ENCODE data around the gene SPSB1. TPM values are rescaled to one million over a fixed set of nuclear protein-coding genes. Genes with fewer than 3 reads are reported as not detected.

SPSB1 gene
- total RNA-seq, 4 donors from 2014 or later: 33.5 to 111 (median 76.3) TPM

DNA sequence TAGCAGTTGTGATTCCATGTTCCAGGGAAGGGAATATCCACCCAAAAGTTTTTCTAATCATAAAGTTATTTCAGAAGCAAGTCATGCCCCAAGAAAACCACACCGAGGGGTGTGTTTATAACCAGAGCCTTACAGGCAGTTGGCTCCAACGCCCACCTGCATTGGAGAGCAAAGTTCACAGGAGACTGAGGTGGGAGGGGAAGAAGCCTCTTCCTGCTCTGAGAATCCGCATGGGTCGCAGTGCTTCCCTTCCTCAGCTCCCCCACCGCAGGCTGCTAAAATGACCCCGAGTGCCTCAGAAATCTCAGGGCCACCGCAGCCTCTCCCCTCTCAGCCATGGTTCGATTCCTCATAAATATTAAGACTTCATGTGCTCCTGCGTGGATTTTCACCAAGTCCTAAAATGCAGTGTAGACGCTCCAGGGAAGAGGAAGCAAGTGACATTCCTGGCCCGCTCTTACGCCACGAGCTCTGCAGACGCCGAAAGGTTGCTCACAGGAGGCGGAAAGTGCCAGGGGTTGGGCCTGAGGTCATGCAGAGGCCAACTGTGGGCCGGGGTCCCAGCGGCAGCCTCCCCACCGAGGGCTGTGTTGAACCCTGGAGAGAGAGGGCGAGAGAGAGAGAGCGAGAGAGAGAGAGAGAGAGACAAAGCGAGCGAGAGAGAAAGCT is 13.4 kb upstream of the SPSB1 start:
- DNase-seq (ENCODE audit: low spot score): no peak
- no peak for ATAC-seq (ENCODE audit: low FRiP score)
- TF ChIP-seq, protein P1, sequence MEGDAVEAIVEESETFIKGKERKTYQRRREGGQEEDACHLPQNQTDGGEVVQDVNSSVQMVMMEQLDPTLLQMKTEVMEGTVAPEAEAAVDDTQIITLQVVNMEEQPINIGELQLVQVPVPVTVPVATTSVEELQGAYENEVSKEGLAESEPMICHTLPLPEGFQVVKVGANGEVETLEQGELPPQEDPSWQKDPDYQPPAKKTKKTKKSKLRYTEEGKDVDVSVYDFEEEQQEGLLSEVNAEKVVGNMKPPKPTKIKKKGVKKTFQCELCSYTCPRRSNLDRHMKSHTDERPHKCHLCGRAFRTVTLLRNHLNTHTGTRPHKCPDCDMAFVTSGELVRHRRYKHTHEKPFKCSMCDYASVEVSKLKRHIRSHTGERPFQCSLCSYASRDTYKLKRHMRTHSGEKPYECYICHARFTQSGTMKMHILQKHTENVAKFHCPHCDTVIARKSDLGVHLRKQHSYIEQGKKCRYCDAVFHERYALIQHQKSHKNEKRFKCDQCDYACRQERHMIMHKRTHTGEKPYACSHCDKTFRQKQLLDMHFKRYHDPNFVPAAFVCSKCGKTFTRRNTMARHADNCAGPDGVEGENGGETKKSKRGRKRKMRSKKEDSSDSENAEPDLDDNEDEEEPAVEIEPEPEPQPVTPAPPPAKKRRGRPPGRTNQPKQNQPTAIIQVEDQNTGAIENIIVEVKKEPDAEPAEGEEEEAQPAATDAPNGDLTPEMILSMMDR (IDR thresholded peaks at IDR 0.05): no peak

DNA sequence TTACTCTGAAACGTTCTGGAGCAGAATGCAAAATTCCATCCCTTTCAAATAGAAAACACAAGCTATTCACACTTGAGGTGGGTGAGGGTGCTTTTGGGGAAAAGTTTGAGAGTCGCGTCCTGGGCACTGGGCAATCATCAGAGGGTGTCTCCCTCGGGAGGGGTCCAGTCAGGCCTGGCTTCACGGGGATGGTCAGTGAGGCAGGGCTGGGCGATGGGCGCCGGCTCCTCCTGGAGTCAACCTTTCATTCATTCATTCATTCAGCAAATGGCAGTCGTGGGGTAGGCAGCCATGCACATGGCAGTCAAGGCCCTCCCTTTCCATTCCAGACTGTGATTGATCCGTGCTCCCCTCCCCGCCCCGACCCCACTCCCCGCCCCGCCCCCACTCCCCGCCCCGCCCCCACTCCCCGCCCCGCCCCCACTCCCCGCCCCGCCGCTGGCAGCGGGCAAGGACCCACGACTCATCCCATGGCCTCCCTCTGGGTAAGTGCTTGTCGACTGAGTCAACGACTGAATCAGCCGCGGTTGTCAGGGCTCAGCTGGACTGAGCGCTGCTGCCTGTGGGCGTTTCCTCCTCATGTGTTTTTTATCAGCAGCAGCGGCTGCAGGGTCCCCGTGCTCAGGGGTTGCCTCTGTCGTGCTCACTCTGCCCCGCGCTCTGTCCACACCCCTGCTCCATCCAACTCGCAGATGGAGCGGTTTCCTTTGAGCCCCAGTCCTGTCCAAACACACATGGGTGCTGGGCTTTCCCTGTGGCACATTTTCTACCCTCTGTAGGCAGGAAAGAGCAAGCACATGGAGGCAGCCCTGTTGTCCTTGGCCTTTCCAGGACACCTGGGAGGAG is 12.5 kb upstream of the SPSB1 start:
- TF ChIP-seq, protein P1 (IDR thresholded peaks at IDR 0.05): no peak
- ATAC-seq (ENCODE audit: low FRiP score): peak; percentile 93
- no peak for DNase-seq (ENCODE audit: low spot score)

DNA sequence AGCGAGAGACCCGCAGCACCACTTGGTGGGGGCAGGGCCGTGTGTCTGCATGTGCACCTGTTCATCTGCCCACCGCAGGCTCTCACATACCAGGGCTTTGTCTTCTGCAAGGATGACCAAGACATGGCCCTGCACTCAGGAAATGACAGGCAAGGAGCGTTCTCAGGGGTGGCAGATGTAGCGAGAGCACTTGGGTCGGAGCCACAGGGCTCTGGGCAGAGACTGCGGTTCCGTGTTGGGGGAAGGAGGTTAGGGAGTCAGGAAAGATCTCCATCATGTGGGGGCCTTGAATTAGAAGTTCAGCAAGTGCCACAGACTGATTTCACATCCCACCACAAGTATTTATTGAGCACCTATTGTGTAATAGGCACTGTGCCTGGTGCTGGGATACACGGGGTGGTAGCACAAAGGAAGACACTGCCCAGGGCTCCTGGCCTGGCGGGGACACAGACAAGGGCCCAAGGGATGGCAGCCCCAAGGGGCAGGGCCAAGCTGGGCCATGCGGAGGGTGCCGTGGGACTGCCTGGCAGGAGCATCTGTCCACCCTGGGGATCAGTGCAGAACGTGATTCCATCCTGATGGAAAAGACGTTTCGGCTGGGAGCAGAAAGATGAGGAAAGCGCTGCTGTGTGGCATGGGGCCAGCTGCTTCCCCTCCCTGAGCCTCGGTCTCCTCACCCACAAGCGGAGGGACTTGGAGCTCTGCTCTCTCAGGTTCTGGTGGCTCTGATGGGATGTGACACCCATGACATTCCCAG is 11.4 kb upstream of the SPSB1 start:
- TF ChIP-seq, protein P1 (IDR thresholded peaks at IDR 0.05): no peak
- no peak for DNase-seq (ENCODE audit: low spot score)

DNA sequence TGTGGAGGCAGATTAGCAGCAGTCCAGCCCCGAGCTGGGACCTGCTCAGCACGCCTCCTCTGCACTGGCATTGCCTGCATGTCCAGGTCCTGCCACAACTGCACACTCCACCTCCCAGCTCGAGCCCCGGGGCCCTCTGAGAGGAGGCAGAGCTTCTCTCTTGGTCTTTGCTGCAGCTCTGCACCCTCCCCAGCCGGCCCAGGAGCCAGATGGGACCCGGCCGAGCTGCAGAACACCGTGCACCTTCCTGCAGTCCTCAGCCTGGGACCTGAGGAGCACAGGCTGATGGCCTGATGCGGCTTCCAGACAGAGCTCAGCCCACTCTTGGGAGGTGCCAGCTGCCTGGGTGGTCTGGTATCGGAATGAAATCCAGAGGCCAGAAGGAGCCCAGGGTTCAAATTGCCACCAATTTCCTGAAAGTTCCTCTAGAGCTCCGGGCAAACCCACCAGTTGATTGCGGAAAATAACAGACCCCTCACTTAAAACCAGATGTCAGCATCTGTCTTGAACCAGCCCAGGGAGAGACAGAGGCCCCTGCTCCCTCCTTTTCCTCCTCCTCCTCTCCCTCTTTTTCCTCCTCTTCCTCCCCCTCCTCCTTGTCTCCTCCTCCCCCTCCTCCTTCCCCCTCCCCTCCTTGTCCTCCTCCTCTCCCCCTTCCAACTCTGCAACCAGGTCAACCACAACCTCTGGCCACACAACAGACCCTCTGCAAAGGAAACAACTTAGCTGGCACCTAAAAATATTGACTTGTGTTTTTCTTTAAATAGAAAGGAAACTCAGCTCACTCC is 10.6 kb upstream of the SPSB1 start:
- ATAC-seq (ENCODE audit: low FRiP score) (no peak), DNase-seq (ENCODE audit: low spot score) (no peak)
- TF ChIP-seq, protein P1 (IDR thresholded peaks at IDR 0.05): no peak

More for the DNA sequence above, 11.4 kb upstream of the SPSB1 start:
- ATAC-seq (ENCODE audit: low FRiP score): no peak

DNA sequence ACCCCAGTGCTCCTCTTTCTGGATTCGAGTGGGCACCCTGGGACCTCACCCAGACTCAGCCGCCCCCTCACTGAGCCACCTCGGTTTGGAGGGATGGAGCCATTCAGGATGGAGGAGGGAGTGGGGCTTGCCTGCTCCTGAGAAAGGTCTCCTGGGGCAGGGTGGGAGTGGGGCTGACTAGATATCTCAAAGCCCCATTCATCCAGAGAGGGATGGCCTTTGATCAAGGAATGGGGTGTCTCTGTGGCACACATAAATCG is 10.1 kb upstream of the SPSB1 start:
- TF ChIP-seq, protein P1 (IDR thresholded peaks at IDR 0.05): no peak
- ATAC-seq (ENCODE audit: low FRiP score): no peak
- no peak for DNase-seq (ENCODE audit: low spot score)

DNA sequence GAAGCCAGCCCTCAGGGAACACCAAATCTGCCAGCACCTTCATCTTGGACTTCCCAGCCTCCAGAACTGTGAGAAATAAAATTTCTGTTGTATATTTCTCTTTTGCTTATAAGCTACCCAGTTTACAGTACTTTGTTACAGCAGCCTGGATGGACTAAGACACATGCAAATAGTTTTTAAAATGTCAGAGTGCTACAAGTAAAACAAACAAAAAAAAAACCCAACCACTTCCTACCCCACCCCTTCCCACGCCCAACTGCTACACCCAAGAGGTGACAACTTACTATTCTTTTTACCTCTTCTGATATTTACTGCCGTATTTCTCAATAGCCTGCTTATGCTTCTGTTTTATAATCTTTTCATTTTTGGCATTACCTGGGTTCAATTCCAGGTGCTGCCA is 8.6 kb upstream of the SPSB1 start:
- no peak for ATAC-seq (ENCODE audit: low FRiP score)
- DNase-seq (ENCODE audit: low spot score): no peak
- TF ChIP-seq, protein P1 (IDR thresholded peaks at IDR 0.05): no peak

All from omental fat pad (tissue), 4 donors.